ENCODE results near the gene LMLN.
"Not testable (repeated sequence)": the region's sequence is repeated elsewhere in the genome, so short reads cannot be mapped to it uniquely, and the experiment has no call there.

LMLN gene

DNA sequence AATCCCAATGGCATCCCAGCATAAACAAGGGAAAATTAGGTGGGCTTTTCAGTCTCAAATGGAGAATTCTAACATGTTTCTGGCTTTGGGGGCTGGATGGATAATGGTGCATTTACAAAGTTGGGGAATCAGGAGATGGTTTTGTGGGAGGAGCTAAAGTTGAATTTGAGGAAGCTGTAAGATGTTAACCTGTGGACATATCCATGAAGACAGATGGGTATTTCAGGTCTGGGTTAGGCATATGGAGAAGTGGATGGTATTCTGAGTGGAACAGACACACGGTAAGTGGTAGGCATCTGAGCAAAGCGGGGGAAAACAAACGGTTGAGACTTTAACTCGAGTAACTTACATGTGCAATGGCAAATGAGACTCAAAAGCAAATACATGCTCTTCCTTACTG, 1.7 kb upstream of the LMLN start:
- no peak for DNase-seq

DNA sequence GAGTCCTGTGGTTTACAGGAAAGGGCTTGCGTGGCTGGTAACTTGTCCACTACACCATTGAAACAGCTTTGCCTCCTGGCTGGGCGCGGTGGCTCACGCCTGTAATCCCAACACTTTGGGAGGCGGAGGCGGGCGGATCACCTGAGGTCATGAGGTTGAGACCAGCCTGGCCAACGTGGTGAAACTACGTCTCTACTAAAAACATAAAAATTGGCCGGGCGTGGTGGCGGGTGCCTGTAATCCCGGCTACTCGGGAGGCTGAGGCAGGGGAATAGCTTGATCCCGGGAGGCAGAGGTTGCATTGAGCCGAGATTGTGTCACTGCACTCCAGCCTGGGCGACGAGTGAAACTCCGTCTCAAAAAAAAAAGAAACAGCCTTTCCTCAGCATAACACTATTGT, 1.2 kb upstream of the LMLN start:
- not testable (repeated sequence) for DNase-seq

DNA sequence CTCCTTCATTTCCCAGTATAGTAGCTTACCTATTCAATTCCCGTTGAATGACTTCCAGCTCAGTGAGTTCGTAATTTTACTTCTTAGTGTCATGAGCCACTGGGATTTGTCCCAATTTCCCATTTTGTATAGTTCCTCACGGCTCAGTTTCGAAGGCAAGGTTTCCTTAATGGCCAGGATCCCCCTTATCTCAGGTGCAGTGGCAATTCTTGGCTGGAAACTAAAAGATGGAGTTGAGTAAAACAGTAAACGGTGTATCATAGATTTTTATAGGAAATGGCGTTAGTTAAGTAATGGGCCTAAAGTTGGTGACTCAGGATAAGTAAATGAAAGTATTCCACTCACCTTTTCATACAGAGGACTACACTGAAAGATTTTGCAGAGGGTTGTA, 522 bp upstream of the LMLN start:
- no peak for DNase-seq

- DNase-seq, result no peak
Measured at GRCh38 chr3:197960694-197961581, 921 bp downstream of the LMLN start.

- DNase-seq, result no peak
Measured at GRCh38 chr3:197961582-197961945, 1.5 kb downstream of the LMLN start.

DNA sequence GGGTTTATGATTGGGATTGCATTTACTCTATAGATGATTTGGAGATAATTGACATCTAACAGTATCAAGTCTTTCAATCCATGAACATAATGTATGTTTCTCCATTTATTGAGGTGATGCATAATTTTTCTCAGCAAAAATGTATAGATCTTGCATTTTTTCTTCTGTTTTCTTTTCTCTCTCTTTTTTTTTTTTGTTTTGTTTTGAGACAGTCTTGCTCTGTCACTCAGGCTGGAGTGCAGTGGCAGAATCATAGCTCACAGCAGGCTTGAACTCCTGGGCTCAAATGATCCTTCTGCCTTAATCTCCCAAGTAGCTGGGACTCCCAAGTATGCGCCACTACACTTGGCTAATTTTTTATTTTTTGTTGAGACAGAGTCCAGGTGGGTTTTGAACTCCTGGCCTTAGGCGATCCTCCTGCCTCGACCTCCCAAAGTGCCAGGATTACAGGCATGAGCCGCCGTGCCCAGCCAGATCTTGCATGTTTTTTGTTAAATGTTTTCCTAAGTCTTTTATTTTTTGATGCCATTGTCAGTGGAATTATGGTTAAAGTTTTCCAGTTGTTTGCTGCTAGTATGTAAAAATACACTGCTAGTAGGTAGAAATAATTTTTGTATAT, 3.1 kb downstream of the LMLN start:
- DNase-seq, result no peak

DNA sequence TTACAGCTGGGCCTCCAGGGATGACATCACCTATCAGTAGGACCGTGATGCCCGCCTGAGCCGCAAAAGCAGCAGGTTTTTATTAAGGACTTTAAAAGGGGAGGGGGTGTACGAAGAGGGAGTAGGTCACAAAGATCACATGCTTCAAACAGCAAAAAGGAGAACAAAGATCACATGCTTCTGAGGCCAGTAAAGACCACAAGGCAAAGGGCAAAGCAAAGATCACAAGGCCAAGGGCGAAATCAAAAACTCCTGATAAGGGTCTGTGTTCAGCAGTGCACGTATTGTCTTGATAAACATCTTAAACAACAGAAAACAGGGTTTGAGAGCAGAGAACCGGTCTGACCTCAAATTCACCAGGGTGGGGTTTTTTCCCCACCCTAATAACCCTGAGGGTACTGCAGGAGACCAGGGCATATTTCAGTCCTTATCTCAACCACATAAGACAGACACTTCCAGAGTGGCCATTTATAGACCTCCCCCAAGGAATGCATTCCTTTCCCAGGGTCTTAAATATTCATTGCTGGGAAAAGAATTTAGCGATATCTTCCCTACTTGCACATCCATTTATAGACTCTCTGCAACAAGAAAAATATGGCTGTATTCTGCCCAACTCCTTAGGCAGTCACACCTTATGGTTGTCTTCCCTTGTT, 7.4 kb downstream of the LMLN start:
- not testable (repeated sequence) for DNase-seq

DNA sequence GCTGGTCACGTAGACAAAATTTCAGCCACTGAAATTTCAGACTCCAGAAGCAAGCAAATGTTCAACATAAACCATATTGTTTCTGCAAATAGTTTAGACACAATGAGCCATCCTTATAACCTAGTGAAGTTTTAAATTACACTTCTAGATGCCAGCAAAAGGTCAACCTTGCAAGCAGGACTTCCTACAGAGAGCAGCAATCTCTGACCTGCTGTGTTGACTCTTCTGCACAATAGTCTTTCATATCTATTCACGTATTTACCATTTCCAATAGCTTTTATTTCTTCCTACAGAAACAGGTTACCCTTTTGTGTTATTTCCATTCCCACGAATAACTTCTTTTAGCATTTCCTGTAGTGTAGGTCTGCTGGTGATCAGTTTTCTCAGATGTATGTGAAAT, 10.6 kb downstream of the LMLN start:
- DNase-seq, result no peak

DNA sequence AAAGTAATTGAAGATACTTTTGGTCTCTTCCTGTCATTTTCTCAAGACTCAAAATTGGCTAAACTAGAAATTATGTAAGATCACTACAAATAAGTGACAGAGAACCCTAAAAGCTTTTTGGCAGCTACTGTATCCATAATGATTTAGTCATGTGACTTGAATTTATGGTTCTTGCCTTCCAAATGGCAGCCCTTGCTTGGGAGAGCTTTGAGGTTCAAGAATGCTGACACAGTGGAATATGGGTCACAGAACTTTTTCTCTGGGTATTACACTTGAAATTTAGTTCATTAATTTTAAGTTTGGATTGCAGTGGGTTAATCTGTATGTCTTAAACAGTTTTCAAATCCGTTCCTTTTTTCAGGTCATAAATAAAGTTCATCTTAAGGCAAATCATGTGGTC, 14.0 kb downstream of the LMLN start:
- no peak for DNase-seq

- no peak for DNase-seq
Measured at GRCh38 chr3:197975311-197975710, 15.3 kb downstream of the LMLN start.

DNA sequence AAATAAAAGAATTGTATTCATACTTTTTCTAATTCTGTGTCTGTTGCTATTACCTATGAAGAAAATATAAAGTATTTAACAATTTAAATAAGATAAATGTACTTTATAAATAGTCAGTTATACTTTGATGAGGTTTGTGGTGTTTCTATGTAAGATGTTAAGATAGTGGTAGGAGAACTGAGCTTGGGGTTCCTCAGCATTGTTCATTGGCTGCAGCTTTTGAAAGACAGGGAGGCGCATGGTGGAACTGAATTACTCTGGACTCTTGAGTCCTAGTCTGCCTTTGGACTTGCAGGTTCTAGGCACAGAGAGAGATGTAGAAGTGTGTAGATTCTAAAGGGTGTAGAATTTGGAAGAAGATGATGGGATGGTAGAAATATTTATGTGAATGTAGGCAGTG, 23.1 kb downstream of the LMLN start:
- DNase-seq, result no peak

GRCh38 chr3:197989651-197990050, 29.6 kb downstream of the LMLN start:
- no peak for DNase-seq

- no peak for DNase-seq
Measured at GRCh38 chr3:197994736-197995135, 34.7 kb downstream of the LMLN start.

GRCh38 chr3:197996855-197997254, 36.8 kb downstream of the LMLN start:
- DNase-seq, result no peak

- no peak for DNase-seq
Measured at GRCh38 chr3:197997936-197998335, 37.9 kb downstream of the LMLN start.

- no peak for DNase-seq
Measured at GRCh38 chr3:198017090-198017489, 57.1 kb downstream of the LMLN start.

DNA sequence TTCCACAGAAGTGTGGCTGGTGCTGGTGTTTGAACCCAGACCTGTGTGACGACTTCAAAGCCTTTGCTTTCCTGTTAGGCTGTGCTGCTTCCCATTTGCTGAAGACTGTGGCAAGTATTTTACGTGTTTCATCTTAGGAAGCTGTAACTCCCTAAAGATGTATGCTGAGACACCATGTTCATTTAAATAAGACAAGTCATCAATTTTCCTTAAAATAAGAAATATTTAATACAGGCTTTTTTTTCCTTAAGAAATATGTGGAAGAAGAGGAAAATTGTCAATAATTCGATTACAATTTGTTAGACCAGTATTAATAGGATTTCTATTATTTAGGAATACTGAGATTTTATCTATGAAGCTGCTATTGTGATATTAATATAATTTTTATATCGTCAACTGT, 58.4 kb downstream of the LMLN start:
- no peak for DNase-seq

DNA sequence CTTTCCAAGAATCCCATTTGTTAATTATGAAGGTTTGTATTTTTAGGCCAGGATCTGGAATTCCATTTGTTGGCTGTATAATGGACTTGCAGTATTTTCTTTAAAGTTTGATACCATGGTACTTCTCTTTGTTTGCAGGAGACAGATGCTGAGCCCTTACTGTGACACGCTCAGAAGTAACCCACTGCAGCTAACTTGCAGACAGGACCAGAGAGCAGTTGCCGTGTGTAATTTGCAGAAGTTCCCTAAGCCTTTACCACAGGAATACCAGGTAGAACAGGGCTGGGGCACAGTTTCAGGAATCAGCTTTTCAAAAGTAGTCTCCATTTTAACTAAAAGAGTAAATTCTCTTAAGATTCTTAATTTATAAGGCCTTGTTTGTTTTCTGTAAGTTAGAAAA, 59.1 kb downstream of the LMLN start:
- DNase-seq, result no peak

GRCh38 chr3:198021320-198021719, 61.3 kb downstream of the LMLN start:
- DNase-seq, result no peak

DNA sequence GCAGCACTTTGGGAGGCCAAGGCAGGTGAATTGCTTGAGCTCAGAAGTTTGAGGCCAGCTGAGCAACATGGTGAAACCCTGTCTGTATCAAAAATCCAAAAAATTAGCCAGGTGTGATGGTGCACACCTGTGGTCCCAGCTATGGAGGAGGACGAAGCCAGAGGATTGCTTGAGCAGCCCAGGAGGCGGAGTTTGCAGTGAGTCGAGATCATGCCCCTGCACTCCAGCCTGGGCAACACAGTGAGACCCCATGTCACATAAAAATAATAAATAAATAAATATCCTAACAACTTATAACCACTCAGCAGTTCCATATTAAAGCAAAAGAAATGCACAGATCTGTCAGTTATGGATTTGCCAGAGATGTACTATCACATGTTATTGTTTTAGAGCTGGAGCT, 62.6 kb downstream of the LMLN start:
- DNase-seq, result no peak

DNA sequence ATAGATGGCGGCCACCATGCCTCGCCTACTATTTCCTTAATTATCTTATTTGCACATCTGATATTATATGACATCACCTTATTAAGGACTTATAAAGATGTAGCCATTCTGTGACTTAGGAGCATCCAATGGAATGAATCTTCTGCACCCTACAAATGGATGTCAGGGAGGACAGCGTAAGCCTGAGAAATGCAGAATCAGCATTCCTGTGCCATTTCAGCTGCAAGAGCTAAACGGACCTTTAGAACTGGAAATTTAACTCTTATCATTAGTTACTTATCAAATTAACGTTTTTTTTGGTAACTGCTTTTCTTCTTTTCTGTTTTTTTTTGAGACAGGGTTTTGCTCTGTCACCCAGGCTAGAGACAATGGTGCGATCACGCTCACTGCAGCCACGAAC, 65.6 kb downstream of the LMLN start:
- no peak for DNase-seq

DNA sequence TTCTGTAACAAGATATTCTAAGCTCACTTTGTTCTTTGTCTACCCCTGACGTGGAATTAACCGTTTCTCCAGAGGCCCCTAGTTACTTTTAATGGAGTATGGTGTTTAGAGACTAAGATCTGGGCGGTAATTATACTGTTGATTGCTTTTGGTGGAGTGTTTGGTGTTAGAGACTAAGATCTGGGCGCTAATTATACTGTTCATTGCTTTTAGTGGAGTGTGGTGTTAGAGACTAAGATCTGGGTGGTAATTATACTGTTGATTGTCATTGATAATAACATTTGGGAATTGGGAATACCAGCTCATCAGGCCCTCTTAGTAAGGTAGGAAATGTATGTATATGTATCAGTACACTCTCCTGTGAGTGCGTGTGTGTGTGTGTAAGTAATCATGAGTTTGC, 66.6 kb downstream of the LMLN start:
- peak; percentile 79 for DNase-seq

GRCh38 chr3:198027045-198027798, 67.2 kb downstream of the LMLN start:
- no peak for DNase-seq
